COR-L47 (cell line): ENCODE measurements around the gene PGS1.
"Not testable (repeated sequence)": the region's sequence is repeated elsewhere in the genome, so short reads cannot be mapped to it uniquely, and the experiment has no call there.

ENCODE experiments used
- DNase-seq: peaks from one replicate; lab custom pipeline; 2025; lab: John Stamatoyannopoulos, UW

Gene PGS1

DNA sequence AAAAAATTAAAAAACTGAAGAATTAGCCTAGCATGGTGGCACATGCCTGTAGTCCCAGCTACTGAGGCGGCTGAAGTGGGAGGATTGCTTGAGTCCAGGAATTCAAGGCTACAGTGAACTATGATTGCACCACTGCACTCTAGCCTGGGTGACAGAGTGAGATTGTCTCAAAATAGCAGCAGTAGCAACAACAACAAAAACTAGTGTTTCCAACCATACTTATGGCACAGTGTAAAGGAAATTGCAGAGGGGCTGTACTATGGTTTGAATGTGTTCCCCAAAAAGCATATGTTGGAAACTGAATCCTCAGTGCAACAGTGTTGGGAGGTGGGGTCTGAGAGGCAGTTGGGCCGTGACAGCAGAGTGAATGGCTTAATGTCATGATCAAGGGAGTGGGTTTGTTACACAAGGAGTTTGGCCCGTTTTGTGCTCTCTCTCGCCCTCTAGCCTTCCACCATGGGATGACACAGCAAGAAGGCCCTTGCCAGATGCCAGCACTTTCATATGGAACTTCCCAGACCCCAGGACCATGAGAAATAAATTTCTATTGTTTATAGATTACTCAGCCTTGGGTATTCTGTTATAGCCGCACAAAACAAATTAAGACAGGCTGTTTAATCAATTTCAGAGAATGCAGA, 70.0 kb downstream of the PGS1 start:
- no peak for DNase-seq

GRCh38 chr17:78449983-78450595, 71.6 kb downstream of the PGS1 start:
- no peak for DNase-seq

DNA sequence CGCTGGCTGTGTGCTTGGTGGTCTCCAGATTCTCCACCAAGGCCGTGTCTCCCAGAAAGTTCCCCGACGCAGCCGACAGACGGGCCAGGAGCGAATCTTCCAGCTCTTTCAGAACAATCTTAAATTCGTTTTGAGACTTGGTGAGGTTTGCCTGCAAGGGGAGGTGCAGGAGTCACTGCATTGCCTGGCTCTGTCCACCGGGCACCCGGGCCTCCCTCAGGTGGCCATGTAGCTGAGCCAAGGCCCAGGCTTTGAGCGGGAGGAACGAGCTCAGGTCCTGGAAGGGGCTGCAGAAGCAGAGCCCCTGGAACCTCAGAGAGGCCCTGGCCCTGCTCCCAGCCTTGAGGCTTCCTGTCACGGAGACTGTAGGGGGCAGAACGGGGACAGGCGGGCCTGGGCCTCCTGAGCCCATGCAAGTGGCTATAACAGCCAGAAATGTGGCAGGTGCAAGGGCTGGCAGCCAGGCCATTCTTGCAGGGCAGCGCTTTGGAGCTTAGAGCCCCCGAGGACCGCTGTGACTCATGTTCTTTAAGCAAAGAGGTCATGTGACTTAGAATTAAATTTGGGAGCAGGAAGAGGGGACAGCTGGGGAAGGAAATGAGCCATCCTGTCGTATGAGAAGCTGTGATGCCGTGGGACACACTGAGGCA, 72.4 kb downstream of the PGS1 start:
- DNase-seq: no peak

- DNase-seq: no peak
These were observed 73.3 kb downstream of the PGS1 start for GRCh38 chr17:78451753-78452152.

- DNase-seq: no peak
These were observed 75.9 kb downstream of the PGS1 start for GRCh38 chr17:78454346-78454745.

DNA sequence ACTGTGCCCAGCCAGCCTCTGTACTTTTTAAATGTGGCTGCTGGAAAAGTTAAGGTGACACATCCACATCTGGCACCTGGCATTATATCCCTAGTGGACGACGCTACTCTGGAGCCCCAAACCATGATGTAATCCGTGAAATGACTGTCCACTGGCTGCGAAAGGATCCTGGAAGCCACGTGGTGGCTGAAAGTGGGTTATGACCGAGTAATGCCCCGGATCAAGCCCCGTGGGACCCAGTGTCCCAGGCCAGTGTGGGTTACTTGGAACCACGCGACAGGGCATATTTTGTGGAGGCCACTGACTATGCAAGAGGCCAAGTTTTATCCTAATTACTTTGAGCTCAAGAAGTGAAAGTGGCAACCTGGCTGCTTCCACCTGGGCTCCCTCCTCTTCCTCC, 79.6 kb downstream of the PGS1 start:
- no peak for DNase-seq

DNA sequence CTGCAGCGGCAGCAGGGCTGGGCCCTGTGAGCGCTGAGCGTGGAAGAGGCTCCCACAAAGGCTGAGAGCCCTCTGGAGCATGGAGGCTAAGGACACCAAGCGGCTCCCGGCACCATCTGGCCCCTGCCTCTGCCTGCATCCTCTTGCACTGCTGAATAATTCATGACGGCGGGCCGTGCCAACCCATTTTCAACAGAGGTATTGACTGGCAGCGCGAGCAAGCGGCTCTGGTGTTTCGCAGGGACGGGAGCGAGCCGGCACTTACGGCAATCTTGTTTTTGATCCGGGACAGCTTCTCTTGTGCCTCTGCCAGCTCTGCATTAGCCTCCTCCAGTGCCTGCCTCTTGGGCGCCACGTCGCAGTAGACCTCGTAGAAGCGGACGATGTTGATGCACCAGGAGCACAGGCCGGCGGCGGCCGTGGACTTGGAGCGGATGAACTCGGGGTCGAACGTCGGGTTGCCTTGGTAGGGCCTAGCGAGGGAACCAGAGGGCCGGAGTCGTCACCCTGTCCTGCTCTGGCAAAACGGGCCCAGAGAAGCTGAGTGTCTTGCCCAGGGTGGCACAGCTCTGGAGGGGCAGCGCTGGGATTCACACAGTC, 80.4 kb downstream of the PGS1 start:
- DNase-seq: no peak

- DNase-seq: no peak
These were observed 81.2 kb downstream of the PGS1 start for GRCh38 chr17:78459696-78460095.

GRCh38 chr17:78460176-78460675, 81.8 kb downstream of the PGS1 start:
- no peak for DNase-seq

DNA sequence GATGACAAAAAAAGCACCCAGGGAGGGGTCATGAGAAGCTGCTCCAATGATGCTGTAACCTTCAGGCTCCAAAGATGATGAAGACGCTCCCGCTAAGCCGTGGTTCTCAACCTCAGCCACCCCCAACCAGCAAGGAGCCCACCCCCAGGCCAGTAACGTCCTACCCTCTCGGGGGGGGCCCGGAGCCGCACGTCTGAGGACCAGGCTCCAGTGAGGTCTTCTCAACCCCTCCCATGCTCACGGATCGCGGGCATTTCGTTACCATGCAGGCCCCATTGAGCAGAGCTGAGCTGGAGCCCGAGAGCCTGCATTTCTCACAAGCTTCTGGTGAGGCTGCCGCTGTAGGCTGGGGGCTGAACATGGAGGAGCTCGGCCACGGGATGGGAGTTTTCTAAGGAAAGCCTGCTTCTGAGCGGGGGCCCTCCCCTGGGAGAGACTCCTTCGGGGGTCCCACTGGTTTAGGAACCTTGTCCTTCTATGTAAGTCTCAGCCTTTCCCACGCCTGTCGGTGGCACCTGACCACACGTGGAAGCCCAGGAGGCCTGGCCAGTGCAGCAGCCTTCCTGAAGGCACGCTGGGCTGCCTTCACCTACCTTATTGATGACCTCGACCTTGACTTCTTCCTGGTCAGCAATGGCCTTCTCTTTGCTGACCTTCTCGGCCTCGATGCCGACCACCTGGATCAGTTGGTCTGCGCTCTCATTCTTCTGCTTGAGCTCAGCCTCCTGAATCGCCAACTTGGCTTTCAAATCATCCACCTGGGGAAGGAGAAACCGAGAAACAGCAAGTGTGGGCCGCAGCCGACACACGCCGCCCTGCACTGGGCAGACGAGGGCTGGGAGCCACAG, 82.7 kb downstream of the PGS1 start:
- DNase-seq: no peak

GRCh38 chr17:78461799-78462053, 83.3 kb downstream of the PGS1 start:
- DNase-seq: no peak

GRCh38 chr17:78462148-78462547, 83.7 kb downstream of the PGS1 start:
- no peak for DNase-seq

- not testable (repeated sequence) for DNase-seq
These were observed 87.8 kb downstream of the PGS1 start for GRCh38 chr17:78466109-78466785.

DNA sequence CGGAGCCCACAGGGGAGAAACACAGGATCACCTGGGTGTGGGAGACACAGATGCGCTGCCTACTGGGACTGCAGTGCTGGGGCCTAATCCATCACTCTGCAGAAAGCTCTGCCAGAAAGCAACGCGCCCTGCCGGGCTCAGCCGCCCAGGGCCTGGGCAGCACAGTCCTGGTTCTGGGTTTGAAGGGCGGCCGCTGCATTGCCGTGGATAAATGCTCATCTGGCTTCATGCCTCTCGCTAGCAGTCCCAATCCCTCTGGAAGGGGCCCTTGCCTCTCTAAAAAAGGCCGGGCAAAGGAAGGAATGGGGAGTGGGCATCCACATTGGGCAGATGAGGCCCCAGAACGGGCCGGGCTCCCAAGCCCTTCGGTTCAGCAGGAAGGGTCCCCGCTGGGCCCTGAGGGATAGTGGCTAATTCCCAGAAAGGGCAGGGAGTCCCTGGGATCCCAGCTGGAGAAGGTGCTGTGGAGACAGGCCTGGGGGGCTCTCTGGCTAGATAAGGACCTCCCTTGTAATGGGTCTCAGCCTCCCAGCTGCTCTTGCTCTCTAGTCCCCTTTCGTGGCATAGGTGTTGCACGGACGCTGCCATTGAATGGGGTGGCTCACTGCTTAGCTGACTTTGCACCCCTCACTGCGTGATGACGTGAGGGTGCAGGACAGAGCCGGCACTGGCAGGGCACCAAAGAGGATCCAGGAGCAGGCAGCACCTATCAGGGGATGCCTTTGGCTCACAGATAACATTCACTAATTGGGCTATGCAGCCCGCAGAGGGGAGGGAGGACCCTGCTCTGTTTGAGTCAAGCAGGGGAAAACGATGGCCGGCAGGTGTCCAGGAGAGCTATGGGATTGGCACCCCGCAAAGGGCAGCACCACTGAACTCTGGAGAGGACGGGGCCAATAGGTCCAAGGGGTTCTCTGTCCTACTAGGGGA, 88.6 kb downstream of the PGS1 start:
- no peak for DNase-seq

GRCh38 chr17:78468366-78468765, 89.9 kb downstream of the PGS1 start:
- no peak for DNase-seq

- DNase-seq: no peak
These were observed 91.0 kb downstream of the PGS1 start for GRCh38 chr17:78469443-78469842.

DNA sequence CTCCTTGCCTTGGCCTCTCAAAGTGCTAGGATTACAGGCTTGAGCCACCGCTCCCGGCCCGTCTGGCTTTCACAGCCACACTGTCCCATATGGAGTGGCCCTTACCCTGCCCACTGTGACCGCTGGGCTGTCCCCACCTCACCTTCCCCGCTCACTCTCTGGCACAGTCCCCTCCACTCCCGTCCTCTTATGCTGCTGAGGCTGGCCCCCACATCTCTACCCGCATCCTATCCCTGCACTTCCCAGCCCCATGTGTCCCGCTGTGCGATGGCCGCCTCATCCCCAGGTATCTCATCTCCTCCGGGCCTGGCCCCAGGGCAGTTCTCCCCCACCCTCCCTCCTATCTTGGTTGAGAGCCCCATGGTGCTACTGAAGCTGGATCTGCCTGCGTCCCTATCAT, 93.2 kb downstream of the PGS1 start:
- DNase-seq: no peak

GRCh38 chr17:78472035-78472905, 93.8 kb downstream of the PGS1 start:
- DNase-seq: no peak

GRCh38 chr17:78473951-78474613, 95.6 kb downstream of the PGS1 start:
- no peak for DNase-seq
